HL-60 (cell line): ENCODE data around the gene COL11A1.

Experiments used
- DNase-seq, 2 experiments: peaks; one replicate each; pipeline ENCODE4 v3.0.0-alpha.2; 2010 to 2020; ENCODE audit warnings: low read depth in 1 of 2, low spot score in 1 of 2
- H3K27ac ChIP-seq: fragments of 250-450 bp; sonication (Bioruptor Pico); replicated peaks from 2 replicates; pipeline ENCODE4 v1.5.1; 2020; ENCODE audit warnings: mild to moderate bottlenecking, moderate library complexity
- H3K27me3 ChIP-seq: fragments of 250-450 bp; sonication (Bioruptor Pico); 2 replicates; pipeline ENCODE4 v1.5.1; 2021; ENCODE audit warnings: mild to moderate bottlenecking, moderate library complexity; ENCODE audit not compliant: insufficient read depth, poor library complexity, severe bottlenecking
- H3K4me3 ChIP-seq: replicated peaks from 2 replicates; pipeline ENCODE4 v1.5.1; 2011; ENCODE audit warnings: mild to moderate bottlenecking, control low read depth, low read length; ENCODE audit not compliant: insufficient read depth
- CTCF ChIP-seq: IDR thresholded peaks from one replicate; pipeline ENCODE4 v1.5.1; 2011; ENCODE audit warnings: low read length, control low read depth, inconsistent platforms; ENCODE audit not compliant: insufficient read depth
- GABPA ChIP-seq: IDR thresholded peaks from 2 replicates; pipeline ENCODE4 v1.6.1; 2012; ENCODE audit warnings: low read depth
- POLR2AphosphoS5 ChIP-seq: IDR thresholded peaks from 2 replicates; pipeline ENCODE4 v1.6.1; 2012; ENCODE audit warnings: low read depth
- REST ChIP-seq: IDR thresholded peaks from 2 replicates; pipeline ENCODE4 v1.6.1; 2012; ENCODE audit warnings: low read depth; ENCODE audit not compliant: insufficient replicate concordance
- SPI1 ChIP-seq: IDR thresholded peaks from 2 replicates; pipeline ENCODE4 v1.6.1; 2012; ENCODE audit warnings: low read depth, mild to moderate bottlenecking, borderline replicate concordance

Gene COL11A1

GRCh38 chr1:103075316-103076000 lies 32.9 kb downstream of the COL11A1 start:
- no peak for DNase-seq
- Histone ChIP-seq H3K27ac (no peak overlapping the region), H3K4me3 (no peak overlapping the region), H3K27me3 (no peaks in the 10 kb centered on the region)
- no peak for TF ChIP-seq CTCF

GRCh38 chr1:103074224-103074623 lies 34.1 kb downstream of the COL11A1 start:
- no peak for DNase-seq
- Histone ChIP-seq H3K27me3 (no peaks in the 10 kb centered on the region), H3K4me3 (no peak overlapping the region), H3K27ac (no peak overlapping the region)
- TF ChIP-seq REST (no peak), POLR2AphosphoS5 (no peak), CTCF (no peak), SPI1 (no peak), GABPA (no peak)

- H3K27me3 ChIP-seq = no peaks in the 10 kb centered on the region
- no peak for TF ChIP-seq CTCF
- no peak for TF ChIP-seq REST
- no peak for TF ChIP-seq POLR2AphosphoS5
- no peak for TF ChIP-seq GABPA
- TF ChIP-seq SPI1 = no peak
- H3K27ac ChIP-seq = no peak overlapping the region
- H3K4me3 ChIP-seq = no peak overlapping the region
- no peak for DNase-seq
Measured at GRCh38 chr1:103069201-103069600, 39.1 kb downstream of the COL11A1 start.

GRCh38 chr1:103063921-103064320 lies 44.4 kb downstream of the COL11A1 start:
- Histone ChIP-seq H3K27ac (no peak overlapping the region), H3K27me3 (no peaks in the 10 kb centered on the region), H3K4me3 (no peak overlapping the region)
- DNase-seq = no peak
- no peak for TF ChIP-seq GABPA
- no peak for TF ChIP-seq SPI1
- no peak for TF ChIP-seq POLR2AphosphoS5
- no peak for TF ChIP-seq CTCF
- TF ChIP-seq REST = no peak
